AG09309 (cell line): Measurements from ENCODE around the gene DEPP1.

Experiments
- DNase-seq: peaks from one replicate; pipeline ENCODE4 v3.0.0-alpha.2; 2010; ENCODE audit warnings: low read depth
- H3K4me3 ChIP-seq: 2 replicates; pipeline ENCODE4 v1.5.1; 2011; ENCODE audit warnings: mild to moderate bottlenecking, low read depth, low read length, moderate library complexity; ENCODE audit not compliant: control insufficient read depth
- TF ChIP-seq, protein P1 (sequence below): IDR thresholded peaks from 2 replicates; pipeline ENCODE4 v1.5.1; 2011; ENCODE audit warnings: mild to moderate bottlenecking, low read depth, low read length, inconsistent platforms; ENCODE audit not compliant: insufficient read depth, control insufficient read depth; ENCODE audit errors: missing control alignments

Gene DEPP1

DNA sequence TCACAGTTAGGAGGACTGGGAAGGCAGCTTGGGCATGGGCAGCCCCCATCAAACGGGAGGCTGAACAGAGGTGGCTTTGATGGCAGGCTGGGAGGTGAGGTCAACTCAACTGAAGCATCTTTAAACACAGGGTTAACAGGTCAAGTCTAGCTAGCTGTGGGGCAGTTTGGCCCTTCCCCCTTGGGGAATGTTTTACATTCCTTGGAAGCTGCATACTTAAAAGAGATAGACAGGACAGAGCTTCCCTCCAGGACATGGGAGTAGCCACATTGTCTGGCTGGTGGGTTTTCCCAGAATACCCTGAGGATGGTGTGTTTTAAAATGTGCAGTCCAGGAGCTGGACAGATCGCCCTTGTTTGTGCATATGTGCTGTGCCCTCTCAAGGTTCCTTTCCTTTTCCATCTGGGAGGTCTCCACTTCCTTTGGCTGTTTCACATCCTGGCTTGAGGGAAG is 25.8 kb downstream of the DEPP1 start:
- TF ChIP-seq, protein P1, sequence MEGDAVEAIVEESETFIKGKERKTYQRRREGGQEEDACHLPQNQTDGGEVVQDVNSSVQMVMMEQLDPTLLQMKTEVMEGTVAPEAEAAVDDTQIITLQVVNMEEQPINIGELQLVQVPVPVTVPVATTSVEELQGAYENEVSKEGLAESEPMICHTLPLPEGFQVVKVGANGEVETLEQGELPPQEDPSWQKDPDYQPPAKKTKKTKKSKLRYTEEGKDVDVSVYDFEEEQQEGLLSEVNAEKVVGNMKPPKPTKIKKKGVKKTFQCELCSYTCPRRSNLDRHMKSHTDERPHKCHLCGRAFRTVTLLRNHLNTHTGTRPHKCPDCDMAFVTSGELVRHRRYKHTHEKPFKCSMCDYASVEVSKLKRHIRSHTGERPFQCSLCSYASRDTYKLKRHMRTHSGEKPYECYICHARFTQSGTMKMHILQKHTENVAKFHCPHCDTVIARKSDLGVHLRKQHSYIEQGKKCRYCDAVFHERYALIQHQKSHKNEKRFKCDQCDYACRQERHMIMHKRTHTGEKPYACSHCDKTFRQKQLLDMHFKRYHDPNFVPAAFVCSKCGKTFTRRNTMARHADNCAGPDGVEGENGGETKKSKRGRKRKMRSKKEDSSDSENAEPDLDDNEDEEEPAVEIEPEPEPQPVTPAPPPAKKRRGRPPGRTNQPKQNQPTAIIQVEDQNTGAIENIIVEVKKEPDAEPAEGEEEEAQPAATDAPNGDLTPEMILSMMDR: no peak
- no peak for DNase-seq
- H3K4me3 ChIP-seq: no peak overlapping the region

DNA sequence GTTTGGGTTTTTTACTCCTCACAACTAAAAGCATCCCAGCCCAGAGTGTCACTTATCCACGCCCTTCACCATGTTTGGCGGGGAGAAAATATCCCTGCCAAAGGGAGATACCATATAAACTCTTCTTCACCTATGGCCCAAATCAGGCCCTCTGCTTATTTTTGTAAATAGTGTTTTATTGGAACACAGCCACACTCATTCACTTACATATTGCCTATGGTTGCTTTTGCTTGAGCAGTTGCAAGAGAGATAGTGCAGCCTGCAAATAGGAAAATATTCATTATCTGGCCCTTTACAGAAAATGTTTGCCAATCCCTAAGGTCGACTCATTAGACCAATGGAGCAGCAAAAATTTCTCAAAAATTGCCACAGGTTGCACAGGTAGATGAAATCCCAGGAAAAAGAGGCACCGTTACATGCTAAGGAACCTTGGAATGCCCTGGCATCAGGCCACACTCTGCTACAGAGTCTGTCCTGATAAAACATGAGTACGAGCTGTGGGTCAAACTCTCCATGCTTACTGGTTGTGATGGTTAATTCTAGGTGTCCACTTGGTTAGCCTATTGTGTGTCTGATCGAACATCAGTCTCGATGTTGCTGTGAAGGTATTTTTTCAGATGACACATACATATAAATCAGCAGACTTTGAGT is 26.9 kb downstream of the DEPP1 start:
- TF ChIP-seq, protein P1: no peak
- DNase-seq: no peak
- H3K4me3 ChIP-seq: no peak overlapping the region

DNA sequence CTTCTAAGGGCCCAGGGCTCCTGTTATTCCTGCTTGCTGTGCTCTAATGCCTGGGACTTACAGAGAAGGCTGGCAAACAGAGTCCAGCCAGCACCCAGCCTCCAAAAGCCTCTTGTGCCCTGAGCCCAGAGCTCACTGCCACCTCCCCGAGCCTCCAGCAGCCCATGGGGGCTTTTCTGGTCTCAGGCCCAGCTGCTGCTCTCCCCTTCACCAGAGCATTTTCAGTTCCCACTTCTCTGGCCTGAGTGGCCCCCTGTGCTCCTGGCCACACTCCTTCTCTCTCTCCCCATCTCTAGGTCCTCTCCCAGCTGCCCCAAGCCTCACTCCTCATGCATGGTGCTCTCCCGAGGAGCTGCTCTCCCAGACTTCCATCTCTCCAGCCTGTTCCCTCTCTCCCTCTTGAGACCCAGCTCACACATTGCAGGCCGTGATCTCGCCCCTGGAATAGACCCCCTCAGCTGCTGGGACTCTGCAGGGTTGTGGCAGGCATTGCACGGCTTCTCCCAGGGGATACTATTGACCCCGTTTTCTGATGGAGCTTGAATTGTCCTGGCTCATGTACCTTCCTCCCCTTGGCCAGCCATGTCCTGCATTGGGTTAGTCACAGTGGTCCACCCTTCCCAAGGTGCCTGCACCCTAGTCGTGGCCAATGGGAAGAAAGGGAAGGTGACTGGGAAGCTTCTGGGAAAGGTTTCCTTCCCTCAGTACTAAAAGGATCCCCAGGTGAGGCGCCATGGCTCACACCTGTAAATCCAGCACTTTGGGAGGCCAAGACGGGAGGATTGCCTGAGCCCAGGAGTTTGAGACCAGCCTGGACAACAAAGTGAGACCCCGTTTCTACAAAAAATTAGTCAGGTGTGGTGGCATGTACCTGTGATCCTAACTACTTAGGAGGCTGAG is 28.0 kb downstream of the DEPP1 start:
- DNase-seq: no peak
- TF ChIP-seq, protein P1: no peak
- no peak overlapping the region for H3K4me3 ChIP-seq

DNA sequence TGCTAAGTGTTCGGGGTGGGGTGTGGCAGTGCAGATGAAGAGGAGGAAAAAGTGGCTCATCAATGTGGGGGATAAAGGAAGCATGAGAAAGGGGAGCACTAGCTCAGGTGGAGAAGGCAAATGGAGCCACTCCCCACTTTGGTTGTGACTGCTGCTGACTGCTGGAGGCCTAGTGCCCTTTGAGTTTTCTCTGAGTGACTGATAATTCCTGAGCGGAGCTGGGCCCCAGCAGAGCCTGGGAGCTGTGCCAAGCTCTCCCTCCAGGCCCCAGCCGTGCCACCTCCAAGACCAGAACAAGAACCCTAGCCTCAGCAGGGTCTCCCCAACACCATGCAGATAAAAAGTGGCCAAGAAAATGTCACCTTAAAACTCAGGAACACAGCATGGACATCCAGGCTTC is 28.7 kb downstream of the DEPP1 start:
- TF ChIP-seq, protein P1: no peak
- no peak overlapping the region for H3K4me3 ChIP-seq
- DNase-seq: no peak

DNA sequence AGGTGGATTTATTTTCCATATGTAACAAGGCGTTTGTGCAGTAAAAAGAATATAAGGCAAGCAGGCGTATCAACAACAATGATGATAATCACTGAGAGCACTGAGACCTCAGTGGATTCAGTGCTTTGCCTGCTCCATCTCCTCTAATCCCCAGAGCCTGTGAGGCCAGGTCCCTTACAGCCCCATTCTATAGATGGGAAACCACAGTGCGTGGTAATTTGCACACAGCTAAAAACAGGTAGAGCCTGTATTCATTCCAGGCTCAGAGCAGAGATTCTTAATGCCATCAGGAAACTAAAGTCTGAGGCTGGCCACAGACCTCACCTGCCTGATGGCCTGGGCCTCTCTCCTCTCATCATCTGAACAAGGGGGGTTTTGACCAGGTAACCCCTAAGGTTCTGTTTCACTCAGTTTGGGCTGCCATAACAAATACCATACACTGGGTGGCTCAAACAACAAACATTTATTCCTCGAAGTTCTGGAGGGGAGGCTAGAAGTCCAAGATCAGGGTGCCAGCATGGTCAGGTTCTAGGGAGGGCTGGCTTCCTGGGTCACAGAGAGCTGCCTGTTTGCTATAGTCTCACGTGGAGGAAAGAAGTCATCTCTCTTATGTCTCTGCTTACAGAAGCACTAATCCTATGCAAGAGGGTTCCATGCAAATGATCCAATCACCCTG is 29.3 kb downstream of the DEPP1 start:
- H3K4me3 ChIP-seq: no peak overlapping the region
- TF ChIP-seq, protein P1: no peak
- no peak for DNase-seq

DNA sequence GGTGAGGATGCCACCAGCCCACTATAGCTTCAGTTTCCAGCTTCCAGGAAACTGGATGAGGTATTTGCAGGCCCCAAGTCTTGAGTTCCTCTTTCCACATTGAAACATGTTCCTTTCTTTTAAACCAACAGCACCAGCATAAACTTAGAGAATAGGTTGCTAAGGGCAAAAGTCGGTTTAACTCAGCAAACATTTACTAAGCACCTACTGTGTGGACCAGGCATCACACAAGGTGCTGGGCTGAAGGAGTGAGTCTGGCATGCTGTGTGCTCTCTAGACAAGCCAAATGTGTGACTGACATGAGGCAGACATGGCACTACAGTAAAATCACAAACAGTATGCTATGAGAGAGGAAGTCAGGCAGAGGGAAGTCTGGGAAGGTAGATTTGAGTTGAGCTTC is 30.0 kb downstream of the DEPP1 start:
- no peak overlapping the region for H3K4me3 ChIP-seq
- TF ChIP-seq, protein P1: no peak
- DNase-seq: no peak
